CD4-positive, alpha-beta memory T cell (primary cell): ENCODE results near the gene FAM76A. TPM values are rescaled to one million over a fixed set of nuclear protein-coding genes. Genes with fewer than 3 reads are reported as not detected.

Experiments used
- CTCF ChIA-PET: fragments of 350-600 bp; sonication (Branson Sonifier 250); formaldehyde crosslinking; loops from one replicate; lab custom pipeline; 2021; ENCODE audit warnings: inconsistent platforms; ENCODE audit not compliant: partially characterized antibody; lab: Charles Lee
- POLR2A ChIA-PET: fragments of 350-600 bp; sonication (Branson Sonifier 250); formaldehyde crosslinking; loops from one replicate; lab custom pipeline; 2021; ENCODE audit not compliant: partially characterized antibody; lab: Charles Lee
- DNase-seq, 5 donors: peaks; one replicate each; pipeline versions ENCODE4 v3.0.0 to v3.0.0-alpha.2; 2020 to 2022; ENCODE audit warnings: mixed read lengths in 1 of 5
- H3K27ac ChIP-seq: one replicate; pipeline ENCODE4 v1.7.0; 2013; ENCODE audit warnings: low read depth, low read length
- H3K27me3 ChIP-seq: 2 replicates; pipeline ENCODE4 v1.7.0; 2013; ENCODE audit warnings: mild to moderate bottlenecking, low read length, moderate library complexity; ENCODE audit not compliant: insufficient read depth
- H3K36me3 ChIP-seq: 2 replicates; pipeline ENCODE4 v1.7.0; 2013; ENCODE audit warnings: mild to moderate bottlenecking, low read length, moderate library complexity; ENCODE audit not compliant: insufficient read depth
- H3K4me1 ChIP-seq: 2 replicates; pipeline ENCODE4 v1.7.0; 2013; ENCODE audit warnings: mild to moderate bottlenecking, low read length, moderate library complexity; ENCODE audit not compliant: insufficient read depth
- H3K4me3 ChIP-seq, 2 donors: one replicate each; pipeline ENCODE4 v1.7.0; 2013; ENCODE audit warnings: low read length in 2 of 2, mild to moderate bottlenecking in 1 of 2
- H3K9me3 ChIP-seq, 2 donors: one replicate each; pipeline ENCODE4 v1.7.0; 2013; ENCODE audit warnings: low read length in 2 of 2, control low read depth in 1 of 2; ENCODE audit not compliant: control insufficient read depth in 1 of 2
- H3K27ac Mint-ChIP-seq, 7 donors: one replicate each; pipeline ENCODE4 v1.8.0; 2020 to 2021; ENCODE audit warnings: mixed read lengths in 7 of 7, mild to moderate bottlenecking in 6 of 7, inconsistent platforms in 3 of 7, moderate library complexity in 3 of 7
- H3K27me3 Mint-ChIP-seq, 2 donors: one replicate each; pipeline ENCODE4 v1.8.0; 2020 to 2021; ENCODE audit warnings: mixed read lengths in 2 of 2
- H3K36me3 Mint-ChIP-seq, 2 donors: one replicate each; pipeline ENCODE4 v1.8.0; 2020 to 2021; ENCODE audit warnings: mixed read lengths in 2 of 2, inconsistent platforms in 1 of 2, mild to moderate bottlenecking in 1 of 2
- H3K4me1 Mint-ChIP-seq, 4 donors: one replicate each; pipeline ENCODE4 v1.8.0; 2020 to 2021; ENCODE audit warnings: mixed read lengths in 4 of 4, mild to moderate bottlenecking in 1 of 4
- H3K4me3 Mint-ChIP-seq, 8 donors: one replicate each; pipeline ENCODE4 v1.8.0; 2020 to 2021; ENCODE audit warnings: mixed read lengths in 8 of 8, mild to moderate bottlenecking in 7 of 8, moderate library complexity in 6 of 8, inconsistent platforms in 3 of 8
- H3K9me3 Mint-ChIP-seq, 8 donors: one replicate each; pipeline ENCODE4 v1.8.0; 2020 to 2021; ENCODE audit warnings: mixed read lengths in 8 of 8, mild to moderate bottlenecking in 5 of 8, inconsistent platforms in 3 of 8, moderate library complexity in 1 of 8
- intact Hi-C: fragments of 100-400 bp; cut with micrococcal nuclease; formaldehyde crosslinking; loops from one replicate; pipeline ENCODE4 v1.15.1; 2023
- polyA plus RNA-seq, 2 donors: library from polyadenylated mRNA; unstranded; fragments of 300-500 nt; fragmentation: Illumina TruSeq; gene quantifications; one replicate each; pipeline ENCODE4 v1.2.3, GENCODE V29; 2021
- total RNA-seq, 2 experiments: library from RNA; stranded (reverse); gene quantifications; one replicate each; pipeline ENCODE4 v1.2.3, GENCODE V29; 2021

FAM76A gene
- total and polyA plus RNA-seq, 4 experiments from 2014 or later, result 3.1 to 26.0 (median 16.6) TPM

DNA sequence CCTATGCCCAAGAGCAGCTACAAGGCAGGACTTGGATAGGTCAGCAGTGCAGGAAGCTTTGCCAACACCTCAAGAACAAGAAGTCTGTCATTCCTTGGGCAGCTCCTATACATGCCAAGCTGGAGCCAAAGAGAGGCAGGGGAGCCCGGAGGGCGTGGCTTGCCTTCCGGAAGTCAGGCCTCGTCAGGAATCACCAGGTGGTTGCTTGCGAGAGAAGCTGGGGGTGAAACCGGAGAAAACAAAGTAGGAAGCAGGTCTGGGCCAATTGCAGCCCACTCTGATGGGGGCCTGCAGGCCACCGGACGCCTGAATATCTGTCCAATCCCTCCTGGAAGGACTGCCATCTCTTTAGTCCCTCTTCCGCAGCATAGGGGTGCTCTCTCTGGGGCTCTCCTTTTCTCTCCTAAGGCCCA is 794 bp upstream of the FAM76A start:
- Mint-ChIP-seq H3K9me3 (no peaks in the 10 kb centered on the region), H3K4me1 (peaks cover 10 to 38% (median 24%) of the 10 kb centered on the region in 4 donors), H3K27ac (peak overlapping the region; percentile 96 to 100 (median 99)), H3K27me3 (no peaks in the 10 kb centered on the region), H3K4me3 (peak overlapping the region; percentile 83 to 91 (median 87)), H3K36me3 (peaks cover 9% of the 10 kb centered on the region in 2 donors)
- peak overlapping the region; percentile 71 for H3K27ac ChIP-seq
- ChIA-PET POLR2A (interaction anchor here (0.6 to 2.1 kb wide), 23 partner anchors 14 to 1457 kb away, joined by 3 to 50 read pairs (median 4); partner anchors contain the start of genes AHDC1, EPB41, GPATCH3 and IFI6), CTCF (interaction anchor here (0.7 to 2.7 kb wide), 15 partner anchors 10 to 120 kb away, joined by 3 to 23 read pairs (median 4); partner anchors contain the start of genes IFI6, PPP1R8 and STX12)
- peak overlapping the region in 1 of 2 donors; percentile 55 for H3K4me3 ChIP-seq
- DNase-seq, result peak in 1 of 5 donors; percentile 10
- H3K9me3 ChIP-seq, result no peaks in the 10 kb centered on the region
- intact Hi-C loops, result loop anchor here (1.0 to 2.0 kb wide), 4 partner anchors 47 to 116 kb away; partner anchors contain the start of genes IFI6 and PPP1R8
- peaks cover 11% of the 10 kb centered on the region for H3K36me3 ChIP-seq
- no peaks in the 10 kb centered on the region for H3K27me3 ChIP-seq
- peaks cover 16% of the 10 kb centered on the region for H3K4me1 ChIP-seq

DNA sequence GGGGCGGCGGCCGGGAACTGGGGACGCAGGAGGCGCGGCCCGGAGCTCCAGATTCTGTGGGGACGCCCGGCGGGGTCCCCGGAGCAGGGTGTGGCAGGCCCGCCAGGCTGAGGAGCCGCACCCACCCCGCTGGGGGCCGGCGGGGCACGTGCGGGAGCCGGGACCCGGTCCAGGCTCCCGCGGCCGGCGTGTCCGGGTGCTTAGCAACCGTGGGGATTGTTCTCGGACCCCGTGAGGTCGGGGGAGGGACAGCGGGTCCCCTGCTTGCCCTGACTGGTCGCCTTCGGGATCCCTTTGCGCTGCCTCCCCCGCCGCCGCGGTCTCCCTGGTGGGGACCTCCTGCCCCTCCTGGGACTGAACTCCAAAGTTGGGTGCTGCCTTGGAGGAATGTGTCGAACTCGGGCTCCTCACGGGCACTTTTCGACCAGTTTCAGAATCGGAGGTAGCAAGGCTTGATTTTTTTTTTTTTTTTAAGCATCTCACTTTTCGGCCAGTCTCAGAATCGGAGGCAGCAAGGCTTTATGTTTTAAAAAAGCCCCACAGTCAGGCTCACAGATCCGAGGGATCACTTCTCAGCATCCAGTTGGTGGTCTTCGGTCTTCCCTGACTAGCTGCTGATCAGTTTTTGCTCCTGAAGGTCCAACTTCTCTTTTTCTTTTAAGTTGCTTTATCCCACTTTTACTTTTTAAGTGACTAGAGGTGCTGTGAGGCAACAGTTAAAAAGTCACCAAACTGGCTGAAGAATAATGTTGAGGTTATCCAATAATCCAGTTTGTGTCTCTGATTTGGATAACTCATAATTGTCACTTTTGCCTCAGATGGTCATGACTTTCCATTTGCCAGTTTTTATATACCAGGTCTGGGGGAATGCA is 648 bp downstream of the FAM76A start:
- intact Hi-C loops, result no loop called here
- Histone ChIP-seq H3K27me3 (no peaks in the 10 kb centered on the region), H3K4me1 (peaks cover 16% of the 10 kb centered on the region), H3K4me3 (peak overlapping the region; percentile 38 to 91), H3K36me3 (peaks cover 13% of the 10 kb centered on the region), H3K27ac (peak overlapping the region; percentile 90), H3K9me3 (no peaks in the 10 kb centered on the region)
- Mint-ChIP-seq H3K9me3 (no peaks in the 10 kb centered on the region), H3K36me3 (peaks cover 16 to 20% of the 10 kb centered on the region in 2 donors), H3K4me1 (peaks cover 14 to 38% (median 25%) of the 10 kb centered on the region in 4 donors), H3K4me3 (peak overlapping the region; percentile 80 to 88 (median 87)), H3K27ac (peak overlapping the region; percentile 77 to 95 (median 91)), H3K27me3 (no peaks in the 10 kb centered on the region)
- ChIA-PET POLR2A (interaction anchor here (0.6 to 2.1 kb wide), 26 partner anchors 8 to 1188 kb away, joined by 3 to 50 read pairs (median 4); partner anchors contain the start of genes EPB41, IFI6, PPP1R8 and RCC1), CTCF (interaction anchor here (0.6 to 2.7 kb wide), 13 partner anchors 9 to 226 kb away, joined by 3 to 23 read pairs (median 5); partner anchors contain the start of genes IFI6 and STX12)
- peak in 2 of 5 donors; percentile 38 to 48 for DNase-seq

- ChIA-PET CTCF (no interaction called here), POLR2A (no interaction called here)
- no peak overlapping the region for H3K4me3 ChIP-seq
- intact Hi-C loops, result no loop called here
- no peaks in the 10 kb centered on the region for H3K9me3 ChIP-seq
- H3K4me1 Mint-ChIP-seq, result peaks cover 14 to 38% (median 25%) of the 10 kb centered on the region in 4 donors
- H3K4me1 ChIP-seq, result peaks cover 16% of the 10 kb centered on the region
- H3K4me3 Mint-ChIP-seq, result peak overlapping the region in 6 of 8 donors; percentile 81 to 87 (median 87)
- no peak overlapping the region for H3K27ac ChIP-seq
- H3K36me3 ChIP-seq, result peaks cover 13% of the 10 kb centered on the region
- DNase-seq, result no peak
- H3K27me3 Mint-ChIP-seq, result no peaks in the 10 kb centered on the region
- H3K9me3 Mint-ChIP-seq, result no peaks in the 10 kb centered on the region
- peak overlapping the region in 6 of 7 donors; percentile 8 to 95 (median 64) for H3K27ac Mint-ChIP-seq
- H3K27me3 ChIP-seq, result no peaks in the 10 kb centered on the region
- peaks cover 16 to 20% of the 10 kb centered on the region in 2 donors for H3K36me3 Mint-ChIP-seq
These were observed 1.4 kb downstream of the FAM76A start for GRCh38 chr1:27727126-27727525.

DNA sequence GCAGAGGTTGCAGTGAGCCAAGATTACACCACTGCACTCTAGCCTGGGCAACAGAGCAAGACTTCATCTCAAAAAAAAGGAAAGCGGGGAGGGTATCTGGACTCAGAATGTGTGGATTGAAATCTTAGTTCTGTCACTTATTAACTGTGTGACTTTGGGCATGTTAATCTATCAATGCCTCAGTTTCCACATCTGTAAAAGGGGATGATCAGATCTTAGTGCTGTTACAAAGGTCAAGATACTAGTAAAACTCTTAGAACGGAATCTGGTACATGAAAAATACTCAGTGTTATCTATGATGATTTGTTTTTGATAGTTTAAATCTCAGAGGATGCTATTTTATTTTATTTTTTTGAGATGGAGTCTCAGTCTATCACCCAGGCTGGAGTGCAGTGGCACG is 10.5 kb downstream of the FAM76A start:
- peaks cover 31% of the 10 kb centered on the region for H3K36me3 ChIP-seq
- no peak overlapping the region for H3K4me3 Mint-ChIP-seq
- no peaks in the 10 kb centered on the region for H3K27me3 Mint-ChIP-seq
- H3K4me3 ChIP-seq, result no peak overlapping the region
- peak overlapping the region in 1 of 7 donors; percentile 19 for H3K27ac Mint-ChIP-seq
- no peaks in the 10 kb centered on the region for H3K27me3 ChIP-seq
- H3K9me3 Mint-ChIP-seq, result no peaks in the 10 kb centered on the region
- intact Hi-C loops, result no loop called here
- POLR2A ChIA-PET, result no interaction called here
- no peaks in the 10 kb centered on the region for H3K4me1 ChIP-seq
- H3K4me1 Mint-ChIP-seq, result peaks cover 0 to 10% (median 0%) of the 10 kb centered on the region in 4 donors
- H3K27ac ChIP-seq, result no peak overlapping the region
- CTCF ChIA-PET, result no interaction called here
- peaks cover 34 to 49% of the 10 kb centered on the region in 2 donors for H3K36me3 Mint-ChIP-seq
- no peaks in the 10 kb centered on the region for H3K9me3 ChIP-seq
- DNase-seq, result no peak

DNA sequence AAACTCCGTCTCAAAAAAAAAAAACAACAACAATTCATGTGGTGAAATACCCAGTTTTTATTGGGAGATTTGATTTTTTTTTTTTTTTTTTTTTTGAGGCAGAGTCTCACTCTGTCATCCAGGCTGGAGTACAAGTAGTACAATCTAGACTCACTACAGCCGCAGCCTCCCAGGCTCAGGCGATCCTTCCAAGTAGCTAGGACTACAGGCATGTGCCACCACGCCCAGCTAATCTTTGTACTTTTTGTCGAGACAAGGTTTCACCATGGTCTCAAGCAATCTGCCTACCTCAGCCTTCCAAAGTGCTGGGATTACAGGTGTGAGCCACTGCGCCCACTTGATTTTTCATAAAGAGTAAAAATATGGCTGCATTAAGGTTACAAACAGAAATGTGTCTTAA is 15.4 kb downstream of the FAM76A start:
- Mint-ChIP-seq H3K36me3 (peaks cover 36 to 49% of the 10 kb centered on the region in 2 donors), H3K4me1 (peaks cover 0 to 5% (median under 1%) of the 10 kb centered on the region in 4 donors)
- CTCF ChIA-PET, result no interaction called here

GRCh38 chr1:27744556-27744955 is 18.8 kb downstream of the FAM76A start:
- Histone ChIP-seq H3K27me3 (no peaks in the 10 kb centered on the region), H3K36me3 (peaks cover 25% of the 10 kb centered on the region), H3K27ac (no peak overlapping the region), H3K4me1 (no peaks in the 10 kb centered on the region), H3K4me3 (no peak overlapping the region), H3K9me3 (no peaks in the 10 kb centered on the region)
- POLR2A ChIA-PET, result no interaction called here
- no peak overlapping the region for H3K27ac Mint-ChIP-seq
- H3K9me3 Mint-ChIP-seq, result no peaks in the 10 kb centered on the region
- no peaks in the 10 kb centered on the region for H3K27me3 Mint-ChIP-seq
- H3K36me3 Mint-ChIP-seq, result peaks cover 33 to 47% of the 10 kb centered on the region in 2 donors
- intact Hi-C loops, result no loop called here
- H3K4me1 Mint-ChIP-seq, result peaks cover 0 to 10% (median under 1%) of the 10 kb centered on the region in 4 donors
- no peak overlapping the region for H3K4me3 Mint-ChIP-seq
- CTCF ChIA-PET, result interaction anchor here (0.6 to 1.4 kb wide), 3 partner anchors 19 to 75 kb away, joined by 3 to 4 read pairs (median 3); partner anchors contain the start of genes FAM76A and STX12
- no peak for DNase-seq

More for the DNA sequence above, 15.4 kb downstream of the FAM76A start:
- POLR2A ChIA-PET, result interaction anchor here (0.9 kb wide), 1 partner anchor 15 kb away, joined by 3 read pairs; no protein-coding TSS in a partner anchor
- H3K27me3 Mint-ChIP-seq, result no peaks in the 10 kb centered on the region
- no peak overlapping the region for H3K4me3 Mint-ChIP-seq
- DNase-seq, result no peak
- Histone ChIP-seq H3K4me1 (no peaks in the 10 kb centered on the region), H3K36me3 (peaks cover 25% of the 10 kb centered on the region), H3K4me3 (no peak overlapping the region), H3K27me3 (no peaks in the 10 kb centered on the region), H3K9me3 (no peaks in the 10 kb centered on the region), H3K27ac (no peak overlapping the region)
- intact Hi-C loops, result no loop called here
- H3K9me3 Mint-ChIP-seq, result no peaks in the 10 kb centered on the region
- H3K27ac Mint-ChIP-seq, result no peak overlapping the region
